Measurements from ENCODE around the gene OR7A17.

The OR7A17 gene

DNA sequence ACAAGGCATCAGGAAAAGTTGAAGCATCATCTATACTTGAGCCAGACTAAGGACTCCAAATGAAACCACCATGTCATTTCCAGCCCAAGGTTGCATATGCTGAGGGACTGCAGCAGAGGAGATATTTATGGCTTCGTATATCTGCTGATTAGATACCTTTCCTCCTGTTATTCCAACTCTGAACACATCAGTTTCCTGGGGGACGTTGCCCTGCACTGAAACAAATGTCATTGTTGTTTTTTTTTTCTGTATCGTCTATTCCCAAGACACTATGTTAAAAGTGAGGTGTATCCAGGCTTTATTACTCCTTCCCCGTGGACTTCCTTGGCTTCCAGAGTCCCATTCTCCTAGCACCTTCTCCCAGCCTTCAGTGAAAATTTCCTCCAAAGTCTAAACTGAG lies at the start of gene OR7A17:
Gene OR7A17, minus strand, starts transcription at position 101 of the 400 bp plus-strand sequence. CDS start 4,777 bp downstream, outside the sequence.
- H3K36me3 Mint-ChIP-seq (ENCODE audit: low read depth) = no peaks in the 10 kb centered on the region
- peaks cover 6% of the 10 kb centered on the region for H3K4me1 Mint-ChIP-seq
- TF ChIP-seq CTCF (IDR thresholded peaks at IDR 0.05) = no peak
- peaks cover 42% of the 10 kb centered on the region for H3K9me3 Mint-ChIP-seq
- H3K27ac Mint-ChIP-seq = no peak within 1 kb of the TSS
- H3K27me3 Mint-ChIP-seq (ENCODE audit: low read depth, poor library complexity) = peaks cover 10% of the 10 kb centered on the region
- H3K4me3 Mint-ChIP-seq = no peak within 1 kb of the TSS
- no peak for DNase-seq

GRCh38 chr19:14933506-14933905 lies 47.6 kb upstream of the OR7A17 start:
- no peaks in the 10 kb centered on the region for H3K4me1 Mint-ChIP-seq
- H3K27me3 Mint-ChIP-seq (ENCODE audit: low read depth, poor library complexity) = peaks cover 9% of the 10 kb centered on the region
- no peak for DNase-seq
- no peaks in the 10 kb centered on the region for H3K36me3 Mint-ChIP-seq (ENCODE audit: low read depth)
- no peak for TF ChIP-seq CTCF (IDR thresholded peaks at IDR 0.05)
- H3K4me3 Mint-ChIP-seq = no peak overlapping the region
- peaks cover 40% of the 10 kb centered on the region for H3K9me3 Mint-ChIP-seq
- no peak overlapping the region for H3K27ac Mint-ChIP-seq

- Mint-ChIP-seq H3K4me1 (no peaks in the 10 kb centered on the region), H3K27me3 (ENCODE audit: low read depth, poor library complexity) (peaks cover 10% of the 10 kb centered on the region), H3K4me3 (no peak overlapping the region), H3K9me3 (peaks cover 52% of the 10 kb centered on the region), H3K36me3 (ENCODE audit: low read depth) (no peaks in the 10 kb centered on the region), H3K27ac (no peak overlapping the region)
- TF ChIP-seq CTCF (IDR thresholded peaks at IDR 0.05) = no peak
- DNase-seq = no peak
These were observed 30.9 kb upstream of the OR7A17 start for GRCh38 chr19:14916848-14917247.

GRCh38 chr19:14915116-14915515 lies 29.2 kb upstream of the OR7A17 start:
- H3K36me3 Mint-ChIP-seq (ENCODE audit: low read depth) = no peaks in the 10 kb centered on the region

GRCh38 chr19:14906711-14907110 lies 20.8 kb upstream of the OR7A17 start:
- Mint-ChIP-seq H3K4me3 (no peak overlapping the region), H3K9me3 (peaks cover 18% of the 10 kb centered on the region), H3K36me3 (ENCODE audit: low read depth) (no peaks in the 10 kb centered on the region), H3K4me1 (no peaks in the 10 kb centered on the region), H3K27me3 (ENCODE audit: low read depth, poor library complexity) (peaks cover 11% of the 10 kb centered on the region), H3K27ac (no peak overlapping the region)
- no peak for TF ChIP-seq CTCF (IDR thresholded peaks at IDR 0.05)
- DNase-seq = no peak

More at GRCh38 chr19:14915116-14915515, 29.2 kb upstream of the OR7A17 start:
- Mint-ChIP-seq H3K9me3 (peaks cover 41% of the 10 kb centered on the region), H3K4me3 (no peak overlapping the region), H3K27ac (no peak overlapping the region), H3K27me3 (ENCODE audit: low read depth, poor library complexity) (peaks cover 7% of the 10 kb centered on the region), H3K4me1 (no peaks in the 10 kb centered on the region)
- no peak for DNase-seq
- no peak for TF ChIP-seq CTCF (IDR thresholded peaks at IDR 0.05)

DNA sequence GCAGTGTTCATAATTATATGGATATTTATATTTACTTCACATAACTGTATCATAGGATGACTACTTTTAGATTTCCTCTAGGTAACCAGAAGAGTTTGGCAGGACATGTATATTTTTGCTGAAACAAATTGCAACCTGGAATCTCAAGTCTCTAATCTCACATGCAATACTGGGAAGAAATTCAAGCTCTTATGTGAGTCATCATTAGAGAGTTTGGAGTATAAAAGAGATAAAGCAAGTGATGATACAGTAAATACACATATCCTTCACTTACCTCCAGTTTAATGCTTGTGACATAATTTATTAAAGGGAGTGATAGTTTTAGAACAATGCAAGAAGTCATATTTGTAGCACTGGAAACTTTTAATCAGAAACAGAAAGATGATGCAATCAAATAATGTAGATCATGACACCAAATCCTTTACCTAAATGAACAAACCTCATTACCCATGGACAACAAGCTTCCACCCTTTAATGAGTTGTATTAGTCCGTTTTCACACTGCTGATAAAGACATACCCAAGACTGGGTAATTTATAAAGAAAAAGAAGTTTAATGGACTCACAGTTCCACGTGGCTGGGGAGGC lies 15.8 kb upstream of the OR7A17 start:
- DNase-seq = no peak
- Mint-ChIP-seq H3K27me3 (ENCODE audit: low read depth, poor library complexity) (peaks cover 11% of the 10 kb centered on the region), H3K9me3 (peaks cover 15% of the 10 kb centered on the region), H3K36me3 (ENCODE audit: low read depth) (no peaks in the 10 kb centered on the region), H3K4me1 (no peaks in the 10 kb centered on the region), H3K27ac (no peak overlapping the region), H3K4me3 (no peak overlapping the region)
- no peak for TF ChIP-seq CTCF (IDR thresholded peaks at IDR 0.05)

All from nephron progenitor cell (in vitro differentiated cells).